SK-N-SH treated with all-trans-retinoic acid at 6 μM for 48 hours (cell line): ENCODE results near the gene PDGFD.

ENCODE experiments used
- ATAC-seq: fragments of 200-7000 bp; cut with Tn5 transposase; 3 replicates; pipeline ENCODE4 v1.9.1; 2020; ENCODE audit warnings: mild to moderate bottlenecking, moderate library complexity
- ARNTL ChIP-seq: fragments of 450-650 bp; formaldehyde crosslinking; IDR thresholded peaks from 2 replicates; pipeline ENCODE4 v1.5.0; 2020; ENCODE audit warnings: low read depth, mild to moderate bottlenecking, moderate library complexity, borderline replicate concordance
- CSDC2 ChIP-seq: fragments of 250-450 bp; sonication (Bioruptor Pico); IDR thresholded peaks from 2 replicates; pipeline ENCODE4 v1.5.0; 2020; ENCODE audit warnings: mild to moderate bottlenecking, moderate library complexity
- ESRRG ChIP-seq: fragments of 250-450 bp; sonication (Bioruptor Pico); IDR thresholded peaks from 2 replicates; pipeline ENCODE4 v1.6.1; 2021; ENCODE audit warnings: mild to moderate bottlenecking
- GLIS3 ChIP-seq: fragments of 250-450 bp; sonication (Bioruptor Pico); IDR thresholded peaks from 2 replicates; pipeline ENCODE4 v1.5.0; 2020; ENCODE audit warnings: mild to moderate bottlenecking, moderate library complexity
- OSR1 ChIP-seq: fragments of 250-450 bp; sonication (Bioruptor Pico); IDR thresholded peaks from 2 replicates; pipeline ENCODE4 v1.8.0; 2022; ENCODE audit warnings: moderate library complexity, mild to moderate bottlenecking, inconsistent platforms
- PPARA ChIP-seq: fragments of 250-450 bp; sonication (Bioruptor Pico); IDR thresholded peaks from 2 replicates; pipeline ENCODE4 v1.5.0; 2020; ENCODE audit warnings: mild to moderate bottlenecking, borderline replicate concordance
- RARB ChIP-seq: fragments of 250-450 bp; sonication (Bioruptor Pico); IDR thresholded peaks from 2 replicates; pipeline ENCODE4 v1.8.0; 2021; ENCODE audit warnings: mild to moderate bottlenecking, moderate library complexity
- SNAI2 ChIP-seq: fragments of 250-450 bp; sonication (Bioruptor Pico); IDR thresholded peaks from 2 replicates; pipeline ENCODE4 v1.5.0; 2020; ENCODE audit warnings: mild to moderate bottlenecking, moderate library complexity
- TCF4 ChIP-seq: fragments of 250-450 bp; sonication (Bioruptor Pico); IDR thresholded peaks from 2 replicates; pipeline ENCODE4 v1.8.0; 2021; ENCODE audit warnings: mild to moderate bottlenecking, moderate library complexity, borderline replicate concordance
- TOX ChIP-seq: fragments of 250-450 bp; sonication (Bioruptor Pico); IDR thresholded peaks from 2 replicates; pipeline ENCODE4 v1.8.0; 2021; ENCODE audit warnings: mild to moderate bottlenecking, moderate library complexity, borderline replicate concordance
- ZC3H10 ChIP-seq: fragments of 250-450 bp; sonication (Bioruptor Pico); IDR thresholded peaks from 2 replicates; pipeline ENCODE4 v1.5.1; 2021; ENCODE audit warnings: mild to moderate bottlenecking, moderate library complexity
- ZFP3 ChIP-seq: fragments of 250-450 bp; sonication (Bioruptor Pico); IDR thresholded peaks from 2 replicates; pipeline ENCODE4 v1.5.0; 2020; ENCODE audit warnings: mild to moderate bottlenecking, moderate library complexity
- ZFP30 ChIP-seq: fragments of 450-650 bp; formaldehyde crosslinking; IDR thresholded peaks from 2 replicates; pipeline ENCODE4 v1.5.0; 2022; ENCODE audit warnings: mild to moderate bottlenecking, moderate library complexity
- ZNF565 ChIP-seq: fragments of 450-650 bp; formaldehyde crosslinking; conservative IDR thresholded peaks from 2 replicates; pipeline ENCODE4 v1.5.0; 2020; ENCODE audit warnings: low read depth, mild to moderate bottlenecking, moderate library complexity
- ZNF70 ChIP-seq: fragments of 450-650 bp; formaldehyde crosslinking; IDR thresholded peaks from 2 replicates; pipeline ENCODE4 v1.5.0; 2020; ENCODE audit warnings: mild to moderate bottlenecking, moderate library complexity
- ZNF8 ChIP-seq: fragments of 450-650 bp; formaldehyde crosslinking; IDR thresholded peaks from 2 replicates; pipeline ENCODE4 v1.5.0; 2020; ENCODE audit warnings: mild to moderate bottlenecking, moderate library complexity
- TF ChIP-seq, protein P1 (sequence below): fragments of 250-450 bp; sonication (Bioruptor Pico); IDR thresholded peaks from 2 replicates; pipeline ENCODE4 v1.8.0; 2021; ENCODE audit warnings: low read depth, mild to moderate bottlenecking, moderate library complexity, borderline replicate concordance
- TF ChIP-seq, protein P2 (sequence below): fragments of 250-450 bp; sonication (Bioruptor Pico); IDR thresholded peaks from 2 replicates; pipeline ENCODE4 v1.5.0; 2020; ENCODE audit warnings: mild to moderate bottlenecking, moderate library complexity
- TF ChIP-seq, protein P3 (sequence below): fragments of 250-450 bp; sonication (Bioruptor Pico); IDR thresholded peaks from 2 replicates; pipeline ENCODE4 v1.8.0; 2020; ENCODE audit warnings: mild to moderate bottlenecking, moderate library complexity, borderline replicate concordance
- TF ChIP-seq, protein P4 (sequence below): fragments of 250-450 bp; sonication (Bioruptor Pico); IDR thresholded peaks from 2 replicates; pipeline ENCODE4 v1.5.1; 2021; ENCODE audit warnings: mild to moderate bottlenecking, moderate library complexity

PDGFD gene

DNA sequence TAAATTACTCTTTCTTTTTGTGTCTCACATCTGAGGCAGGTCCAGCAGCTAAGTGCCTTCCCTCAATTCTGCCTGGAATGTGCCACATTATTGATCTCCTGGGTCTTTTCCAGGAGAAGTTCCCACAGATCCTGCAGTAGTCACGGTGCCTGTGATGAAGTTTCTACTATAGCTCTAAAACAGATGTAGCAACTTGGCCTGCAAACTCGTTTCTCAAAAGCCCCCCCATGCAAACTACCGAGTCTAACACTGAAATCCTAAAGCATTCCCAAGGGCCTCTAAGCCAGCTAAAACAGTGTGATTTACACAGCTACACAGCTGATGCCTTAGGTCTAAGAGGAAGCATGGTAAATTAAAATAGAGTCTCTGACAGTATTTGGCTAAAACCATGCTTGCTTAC lies 73.2 kb downstream of the PDGFD start:
- TF ChIP-seq, protein P1, sequence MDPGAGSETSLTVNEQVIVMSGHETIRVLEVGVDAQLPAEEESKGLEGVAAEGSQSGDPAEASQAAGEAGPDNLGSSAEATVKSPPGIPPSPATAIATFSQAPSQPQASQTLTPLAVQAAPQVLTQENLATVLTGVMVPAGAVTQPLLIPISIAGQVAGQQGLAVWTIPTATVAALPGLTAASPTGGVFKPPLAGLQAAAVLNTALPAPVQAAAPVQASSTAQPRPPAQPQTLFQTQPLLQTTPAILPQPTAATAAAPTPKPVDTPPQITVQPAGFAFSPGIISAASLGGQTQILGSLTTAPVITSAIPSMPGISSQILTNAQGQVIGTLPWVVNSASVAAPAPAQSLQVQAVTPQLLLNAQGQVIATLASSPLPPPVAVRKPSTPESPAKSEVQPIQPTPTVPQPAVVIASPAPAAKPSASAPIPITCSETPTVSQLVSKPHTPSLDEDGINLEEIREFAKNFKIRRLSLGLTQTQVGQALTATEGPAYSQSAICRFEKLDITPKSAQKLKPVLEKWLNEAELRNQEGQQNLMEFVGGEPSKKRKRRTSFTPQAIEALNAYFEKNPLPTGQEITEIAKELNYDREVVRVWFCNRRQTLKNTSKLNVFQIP (CRISPR knock-in tag), result no peak
- TF ChIP-seq PPARA (CRISPR knock-in tag) (no peak), ESRRG (CRISPR knock-in tag) (no peak), ZFP30 (CRISPR knock-in tag) (no peak), OSR1 (CRISPR knock-in tag) (no peak), ZNF565 (CRISPR knock-in tag) (no peak), ZNF70 (CRISPR knock-in tag) (no peak)
- TF ChIP-seq, protein P2, sequence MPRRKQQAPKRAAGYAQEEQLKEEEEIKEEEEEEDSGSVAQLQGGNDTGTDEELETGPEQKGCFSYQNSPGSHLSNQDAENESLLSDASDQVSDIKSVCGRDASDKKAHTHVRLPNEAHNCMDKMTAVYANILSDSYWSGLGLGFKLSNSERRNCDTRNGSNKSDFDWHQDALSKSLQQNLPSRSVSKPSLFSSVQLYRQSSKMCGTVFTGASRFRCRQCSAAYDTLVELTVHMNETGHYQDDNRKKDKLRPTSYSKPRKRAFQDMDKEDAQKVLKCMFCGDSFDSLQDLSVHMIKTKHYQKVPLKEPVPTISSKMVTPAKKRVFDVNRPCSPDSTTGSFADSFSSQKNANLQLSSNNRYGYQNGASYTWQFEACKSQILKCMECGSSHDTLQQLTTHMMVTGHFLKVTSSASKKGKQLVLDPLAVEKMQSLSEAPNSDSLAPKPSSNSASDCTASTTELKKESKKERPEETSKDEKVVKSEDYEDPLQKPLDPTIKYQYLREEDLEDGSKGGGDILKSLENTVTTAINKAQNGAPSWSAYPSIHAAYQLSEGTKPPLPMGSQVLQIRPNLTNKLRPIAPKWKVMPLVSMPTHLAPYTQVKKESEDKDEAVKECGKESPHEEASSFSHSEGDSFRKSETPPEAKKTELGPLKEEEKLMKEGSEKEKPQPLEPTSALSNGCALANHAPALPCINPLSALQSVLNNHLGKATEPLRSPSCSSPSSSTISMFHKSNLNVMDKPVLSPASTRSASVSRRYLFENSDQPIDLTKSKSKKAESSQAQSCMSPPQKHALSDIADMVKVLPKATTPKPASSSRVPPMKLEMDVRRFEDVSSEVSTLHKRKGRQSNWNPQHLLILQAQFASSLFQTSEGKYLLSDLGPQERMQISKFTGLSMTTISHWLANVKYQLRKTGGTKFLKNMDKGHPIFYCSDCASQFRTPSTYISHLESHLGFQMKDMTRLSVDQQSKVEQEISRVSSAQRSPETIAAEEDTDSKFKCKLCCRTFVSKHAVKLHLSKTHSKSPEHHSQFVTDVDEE (CRISPR knock-in tag), result no peak
- no peak for ATAC-seq

DNA sequence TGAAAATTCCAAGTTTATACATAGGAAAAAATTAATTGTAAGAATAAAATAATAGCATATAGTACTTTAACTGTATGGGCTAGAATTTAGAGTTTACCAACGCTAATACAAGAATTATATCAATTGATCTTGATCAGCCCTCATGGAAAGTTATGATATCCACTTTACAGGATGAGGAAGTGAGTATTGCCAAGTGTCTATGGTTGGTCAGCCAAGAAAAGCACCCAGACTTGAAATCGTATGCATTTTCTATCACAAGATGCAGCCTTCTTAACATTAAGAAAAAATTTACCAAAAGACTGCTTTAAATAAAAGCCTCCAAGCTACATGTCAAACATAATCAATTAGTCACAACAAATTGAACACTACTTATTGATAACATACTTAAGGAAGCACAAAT lies 74.5 kb downstream of the PDGFD start:
- no peak for ATAC-seq
- no peak for TF ChIP-seq PPARA (CRISPR knock-in tag)
- TF ChIP-seq CSDC2 (CRISPR knock-in tag), result no peak
- TF ChIP-seq ZC3H10, result no peak
- no peak for TF ChIP-seq OSR1 (CRISPR knock-in tag)
- TF ChIP-seq TOX (CRISPR knock-in tag), result no peak
- no peak for TF ChIP-seq TCF4
- no peak for TF ChIP-seq ZFP3 (CRISPR knock-in tag)
- no peak for TF ChIP-seq ZNF565 (CRISPR knock-in tag)
- TF ChIP-seq ESRRG (CRISPR knock-in tag), result no peak
- TF ChIP-seq RARB (CRISPR knock-in tag), result no peak
- TF ChIP-seq, protein P3, sequence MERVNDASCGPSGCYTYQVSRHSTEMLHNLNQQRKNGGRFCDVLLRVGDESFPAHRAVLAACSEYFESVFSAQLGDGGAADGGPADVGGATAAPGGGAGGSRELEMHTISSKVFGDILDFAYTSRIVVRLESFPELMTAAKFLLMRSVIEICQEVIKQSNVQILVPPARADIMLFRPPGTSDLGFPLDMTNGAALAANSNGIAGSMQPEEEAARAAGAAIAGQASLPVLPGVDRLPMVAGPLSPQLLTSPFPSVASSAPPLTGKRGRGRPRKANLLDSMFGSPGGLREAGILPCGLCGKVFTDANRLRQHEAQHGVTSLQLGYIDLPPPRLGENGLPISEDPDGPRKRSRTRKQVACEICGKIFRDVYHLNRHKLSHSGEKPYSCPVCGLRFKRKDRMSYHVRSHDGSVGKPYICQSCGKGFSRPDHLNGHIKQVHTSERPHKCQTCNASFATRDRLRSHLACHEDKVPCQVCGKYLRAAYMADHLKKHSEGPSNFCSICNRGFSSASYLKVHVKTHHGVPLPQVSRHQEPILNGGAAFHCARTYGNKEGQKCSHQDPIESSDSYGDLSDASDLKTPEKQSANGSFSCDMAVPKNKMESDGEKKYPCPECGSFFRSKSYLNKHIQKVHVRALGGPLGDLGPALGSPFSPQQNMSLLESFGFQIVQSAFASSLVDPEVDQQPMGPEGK (CRISPR knock-in tag), result no peak
- no peak for TF ChIP-seq SNAI2 (CRISPR knock-in tag)
- TF ChIP-seq ARNTL, result no peak
- TF ChIP-seq, protein P1 (CRISPR knock-in tag), result no peak
- TF ChIP-seq, protein P2 (CRISPR knock-in tag), result no peak
- no peak for TF ChIP-seq ZNF8
- TF ChIP-seq, protein P4, sequence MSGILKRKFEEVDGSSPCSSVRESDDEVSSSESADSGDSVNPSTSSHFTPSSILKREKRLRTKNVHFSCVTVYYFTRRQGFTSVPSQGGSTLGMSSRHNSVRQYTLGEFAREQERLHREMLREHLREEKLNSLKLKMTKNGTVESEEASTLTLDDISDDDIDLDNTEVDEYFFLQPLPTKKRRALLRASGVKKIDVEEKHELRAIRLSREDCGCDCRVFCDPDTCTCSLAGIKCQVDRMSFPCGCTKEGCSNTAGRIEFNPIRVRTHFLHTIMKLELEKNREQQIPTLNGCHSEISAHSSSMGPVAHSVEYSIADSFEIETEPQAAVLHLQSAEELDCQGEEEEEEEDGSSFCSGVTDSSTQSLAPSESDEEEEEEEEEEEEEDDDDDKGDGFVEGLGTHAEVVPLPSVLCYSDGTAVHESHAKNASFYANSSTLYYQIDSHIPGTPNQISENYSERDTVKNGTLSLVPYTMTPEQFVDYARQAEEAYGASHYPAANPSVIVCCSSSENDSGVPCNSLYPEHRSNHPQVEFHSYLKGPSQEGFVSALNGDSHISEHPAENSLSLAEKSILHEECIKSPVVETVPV (CRISPR knock-in tag), result no peak
- TF ChIP-seq GLIS3 (CRISPR knock-in tag), result no peak
